OCI-LY1 (cell line): Measurements from ENCODE around the gene CCRL2.

Experiments used
- H2AFZ ChIP-seq: fragments of 200-600 bp; sonication (generic), shearing (Covaris generic); 2 replicates; pipeline ENCODE4 v1.6.0; 2014; ENCODE audit warnings: antibody characterized with exemption, mild to moderate bottlenecking, low read length
- H3F3A ChIP-seq: fragments of 200-600 bp; sonication (generic), shearing (Covaris generic); 2 replicates; pipeline ENCODE4 v1.6.0; 2014; ENCODE audit warnings: mild to moderate bottlenecking, antibody characterized with exemption, low read length, moderate library complexity; ENCODE audit not compliant: insufficient read depth
- H3K27ac ChIP-seq: fragments of 200-600 bp; sonication (generic); 2 replicates; pipeline ENCODE4 v1.5.1; 2014; ENCODE audit warnings: low read length, mixed run types, mild to moderate bottlenecking, low read depth; ENCODE audit not compliant: poor library complexity, severe bottlenecking
- H3K27me3 ChIP-seq: fragments of 200-600 bp; sonication (generic); 2 replicates; pipeline ENCODE4 v1.6.0; 2014; ENCODE audit warnings: antibody characterized with exemption, mild to moderate bottlenecking, low read length, moderate library complexity; ENCODE audit not compliant: insufficient read depth
- H3K36me3 ChIP-seq: fragments of 200-600 bp; sonication (generic); 2 replicates; pipeline ENCODE4 v1.6.1; 2014; ENCODE audit warnings: mild to moderate bottlenecking, antibody characterized with exemption, low read length, moderate library complexity, mixed read lengths; ENCODE audit not compliant: insufficient read depth
- H3K4me1 ChIP-seq: fragments of 200-600 bp; sonication (generic); 2 replicates; pipeline ENCODE4 v1.5.1; 2014; ENCODE audit warnings: mild to moderate bottlenecking, low read length, moderate library complexity; ENCODE audit not compliant: insufficient read depth, severe bottlenecking
- H3K4me2 ChIP-seq: fragments of 200-600 bp; sonication (generic), shearing (Covaris generic); 2 replicates; pipeline ENCODE4 v1.6.1; 2014; ENCODE audit warnings: low read length
- H3K4me3 ChIP-seq: fragments of 200-600 bp; sonication (generic); 2 replicates; pipeline ENCODE4 v1.5.1; 2014; ENCODE audit warnings: low read length, low read depth, mild to moderate bottlenecking, mixed read lengths; ENCODE audit not compliant: poor library complexity, severe bottlenecking
- H3K79me2 ChIP-seq: fragments of 200-600 bp; shearing (Covaris generic); 2 replicates; pipeline ENCODE4 v1.6.1; 2016; ENCODE audit warnings: mixed run types, low read length, mixed read lengths; ENCODE audit not compliant: insufficient read depth
- H3K9ac ChIP-seq: fragments of 200-600 bp; sonication (generic), shearing (Covaris generic); 2 replicates; pipeline ENCODE4 v1.6.1; 2014; ENCODE audit warnings: mild to moderate bottlenecking, low read length, mixed read lengths
- H3K9me2 ChIP-seq: fragments of 200-600 bp; sonication (generic), shearing (Covaris generic); 2 replicates; pipeline ENCODE4 v1.6.1; 2014; ENCODE audit warnings: low read depth, mild to moderate bottlenecking, low read length, mixed read lengths
- H3K9me3 ChIP-seq: fragments of 200-600 bp; shearing (Covaris generic); 2 replicates; pipeline ENCODE4 v1.6.1; 2014; ENCODE audit warnings: low read length, mixed read lengths
- H4K20me1 ChIP-seq: fragments of 200-600 bp; sonication (generic), shearing (Covaris generic); 2 replicates; pipeline ENCODE4 v1.6.0; 2016; ENCODE audit warnings: mild to moderate bottlenecking, low read length; ENCODE audit not compliant: insufficient read depth
- CTCF ChIP-seq: fragments of 200-600 bp; sonication (generic), shearing (Covaris generic); IDR thresholded peaks from 2 replicates; pipeline ENCODE4 v1.5.1; 2017; ENCODE audit warnings: mild to moderate bottlenecking, antibody characterized with exemption, low read length, moderate library complexity, mixed read lengths
- EZH2 ChIP-seq: fragments of 200-600 bp; sonication (generic), shearing (Covaris generic); IDR thresholded peaks from 2 replicates; pipeline ENCODE4 v1.8.0; 2017; ENCODE audit warnings: borderline replicate concordance, mixed run types, mild to moderate bottlenecking, antibody characterized with exemption, low read length, moderate library complexity, mixed read lengths

CCRL2 gene

GRCh38 chr3:46416125-46416810 lies 9.2 kb downstream of the CCRL2 start:
- H3K9me3 ChIP-seq, result no peaks in the 10 kb centered on the region
- H4K20me1 ChIP-seq, result no peaks in the 10 kb centered on the region
- H3K9ac ChIP-seq, result no peak overlapping the region
- TF ChIP-seq CTCF, result no peak
- no peak for TF ChIP-seq EZH2
- no peaks in the 10 kb centered on the region for H3K27me3 ChIP-seq
- no peaks in the 10 kb centered on the region for H3F3A ChIP-seq
- no peaks in the 10 kb centered on the region for H3K4me1 ChIP-seq
- no peaks in the 10 kb centered on the region for H3K79me2 ChIP-seq
- H3K9me2 ChIP-seq, result no peaks in the 10 kb centered on the region
- H3K36me3 ChIP-seq, result no peaks in the 10 kb centered on the region
- H2AFZ ChIP-seq, result no peak overlapping the region
- H3K4me3 ChIP-seq, result no peak overlapping the region
- H3K4me2 ChIP-seq, result no peak overlapping the region
- no peak overlapping the region for H3K27ac ChIP-seq

- H3K27ac ChIP-seq, result no peak overlapping the region
- no peaks in the 10 kb centered on the region for H3K36me3 ChIP-seq
- H3K27me3 ChIP-seq, result no peaks in the 10 kb centered on the region
- H3K4me2 ChIP-seq, result no peak overlapping the region
- TF ChIP-seq EZH2 (no peak), CTCF (no peak)
- no peaks in the 10 kb centered on the region for H3K9me3 ChIP-seq
- no peaks in the 10 kb centered on the region for H3F3A ChIP-seq
- no peak overlapping the region for H3K9ac ChIP-seq
- no peaks in the 10 kb centered on the region for H3K4me1 ChIP-seq
- no peaks in the 10 kb centered on the region for H3K9me2 ChIP-seq
- no peaks in the 10 kb centered on the region for H3K79me2 ChIP-seq
- no peaks in the 10 kb centered on the region for H4K20me1 ChIP-seq
- no peak overlapping the region for H3K4me3 ChIP-seq
- no peak overlapping the region for H2AFZ ChIP-seq
These were observed 9.9 kb downstream of the CCRL2 start for GRCh38 chr3:46416811-46417510.

GRCh38 chr3:46417841-46418611 lies 11.0 kb downstream of the CCRL2 start:
- no peaks in the 10 kb centered on the region for H4K20me1 ChIP-seq
- H3K36me3 ChIP-seq, result no peaks in the 10 kb centered on the region
- H3K4me3 ChIP-seq, result no peak overlapping the region
- H3K9ac ChIP-seq, result no peak overlapping the region
- H3K4me1 ChIP-seq, result no peaks in the 10 kb centered on the region
- H3K9me3 ChIP-seq, result no peaks in the 10 kb centered on the region
- TF ChIP-seq CTCF (no peak), EZH2 (no peak)
- H3K4me2 ChIP-seq, result no peak overlapping the region
- H3K9me2 ChIP-seq, result no peaks in the 10 kb centered on the region
- no peaks in the 10 kb centered on the region for H3K79me2 ChIP-seq
- no peak overlapping the region for H3K27ac ChIP-seq
- no peak overlapping the region for H2AFZ ChIP-seq
- no peaks in the 10 kb centered on the region for H3K27me3 ChIP-seq
- H3F3A ChIP-seq, result no peaks in the 10 kb centered on the region
